GM18861 (cell line): ENCODE data around the gene UPK3BL2.
"Not testable (repeated sequence)": the region's sequence is repeated elsewhere in the genome, so short reads cannot be mapped to it uniquely, and the experiment has no call there.

ENCODE experiments used
- ATAC-seq: cut with Tn5 transposase; IDR thresholded peaks from one replicate; pipeline ENCODE4 v1.9.1; 2021; ENCODE audit not compliant: unreplicated experiment

The UPK3BL2 gene

DNA sequence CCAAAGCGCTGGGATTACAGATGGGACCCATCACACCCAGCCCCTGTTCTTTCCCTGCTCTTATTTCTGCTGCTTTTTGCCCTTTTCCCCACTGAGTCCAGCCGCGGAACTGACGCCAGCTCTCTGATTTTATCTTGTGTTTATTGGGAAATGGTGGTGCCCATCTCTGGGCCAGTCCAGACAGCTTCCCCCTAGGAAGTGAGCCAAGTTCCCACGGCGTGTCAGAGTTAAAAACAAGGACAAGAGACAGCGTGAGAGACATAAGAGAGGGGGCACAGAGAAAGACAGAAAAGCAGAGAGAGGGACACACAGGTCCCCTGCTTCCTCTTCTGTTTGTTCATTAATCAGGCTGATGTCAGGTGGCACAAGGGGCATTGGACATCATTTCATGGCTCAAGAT lies 11.9 kb downstream of the UPK3BL2 start:
- not testable (repeated sequence) for ATAC-seq

DNA sequence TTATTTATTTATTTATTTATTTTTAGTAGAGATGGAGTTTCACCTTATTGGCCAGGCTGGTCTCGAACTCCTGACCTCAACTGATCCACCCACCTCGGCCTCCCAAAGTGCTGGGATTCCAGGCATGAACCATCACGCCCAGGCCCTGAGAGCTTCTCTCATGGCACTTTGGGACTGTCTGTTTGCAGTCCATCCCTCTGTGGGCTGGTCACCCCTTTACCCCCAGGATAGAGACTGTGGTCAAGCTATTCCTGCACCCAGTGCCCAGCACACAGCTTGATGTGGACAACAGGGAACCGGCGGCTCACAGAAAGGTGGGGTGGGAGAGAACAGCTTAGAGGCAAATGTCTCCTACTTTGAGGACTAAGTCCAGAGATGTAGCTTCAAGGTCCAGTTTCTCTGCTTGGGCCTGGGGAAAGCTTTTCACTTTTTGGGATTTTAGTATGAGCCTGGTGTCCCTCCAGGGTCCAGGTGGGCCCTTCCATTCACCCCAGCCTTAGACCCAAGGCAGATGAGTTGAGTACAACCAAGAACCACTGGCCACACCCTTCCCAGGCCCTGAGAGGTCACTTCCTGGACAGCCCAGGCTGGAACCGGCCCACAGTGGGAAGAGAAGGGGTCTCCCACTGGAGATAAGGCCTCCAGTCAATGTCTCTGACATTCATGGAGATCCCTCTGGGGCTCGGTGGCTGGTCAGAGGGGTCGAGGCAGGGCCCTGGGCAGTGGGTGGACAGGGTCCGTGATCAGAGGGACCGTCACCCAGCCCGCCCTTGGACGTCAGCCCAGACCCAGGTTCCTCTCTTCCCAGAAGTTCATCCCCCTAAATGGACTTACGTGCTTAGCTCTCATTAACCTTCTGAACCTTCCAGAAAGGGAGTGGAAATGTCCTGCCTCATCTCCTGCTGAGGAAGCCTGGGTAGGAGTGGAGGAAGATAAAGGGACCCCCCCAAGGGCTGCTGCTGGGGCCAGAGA lies 15.4 kb downstream of the UPK3BL2 start:
- ATAC-seq = not testable (repeated sequence)

DNA sequence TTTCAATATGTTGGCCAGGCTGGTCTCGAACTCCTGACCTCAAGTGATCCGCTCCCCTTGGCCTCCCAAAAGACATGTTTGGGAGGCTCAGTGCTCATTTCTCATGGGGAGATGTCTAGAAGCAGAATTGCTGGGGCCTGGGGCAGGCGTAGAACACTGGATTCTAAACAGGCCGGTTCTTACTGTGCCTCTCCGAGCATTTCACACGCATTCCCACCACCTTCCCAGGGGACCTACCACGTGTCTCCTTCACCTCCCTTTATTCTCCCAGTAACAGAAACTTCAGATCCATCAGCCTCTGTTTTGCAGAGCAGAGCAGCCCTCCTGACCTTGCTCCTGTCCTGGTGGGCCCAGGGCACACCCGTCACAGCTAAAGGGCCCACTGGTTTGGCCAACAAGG lies 16.3 kb downstream of the UPK3BL2 start:
- not testable (repeated sequence) for ATAC-seq

DNA sequence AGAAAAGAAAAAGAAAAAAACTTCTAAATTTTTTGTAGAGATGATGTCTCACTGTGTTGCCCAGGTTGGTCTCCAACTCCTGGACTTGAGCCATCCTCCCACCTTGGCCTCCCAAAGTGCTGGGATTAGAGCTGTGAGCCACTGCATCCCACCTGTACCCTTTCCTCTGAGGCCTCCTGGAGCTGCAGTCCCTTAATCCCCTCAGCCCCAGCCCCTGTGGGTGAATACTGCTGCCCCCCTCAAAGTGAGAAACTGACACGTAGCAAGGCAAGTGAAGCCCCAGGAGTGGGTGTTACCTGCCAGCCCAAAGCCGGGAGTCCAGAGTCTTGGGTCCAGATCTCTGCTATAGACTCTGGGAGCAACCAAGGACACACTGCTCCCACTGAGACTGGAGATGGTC lies 18.7 kb downstream of the UPK3BL2 start:
- not testable (repeated sequence) for ATAC-seq

DNA sequence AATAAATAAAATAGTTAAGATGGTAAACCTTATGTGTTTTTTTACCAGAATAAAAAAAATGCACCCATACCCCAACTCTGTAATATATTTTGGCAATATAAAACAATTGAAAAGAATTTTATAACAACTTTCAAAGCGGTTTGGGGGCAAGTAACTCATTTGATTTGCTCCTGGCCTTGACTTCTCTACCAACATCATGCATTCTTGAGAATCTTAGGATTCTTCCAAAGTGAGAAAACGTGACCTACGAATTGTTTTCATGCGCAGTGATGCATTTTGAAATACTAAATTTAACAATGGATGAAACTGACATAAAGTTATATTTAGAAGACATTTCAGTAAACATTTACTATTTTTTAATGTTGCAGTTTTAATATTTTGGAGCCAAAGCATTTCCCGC lies 22.7 kb downstream of the UPK3BL2 start:
- not testable (repeated sequence) for ATAC-seq

DNA sequence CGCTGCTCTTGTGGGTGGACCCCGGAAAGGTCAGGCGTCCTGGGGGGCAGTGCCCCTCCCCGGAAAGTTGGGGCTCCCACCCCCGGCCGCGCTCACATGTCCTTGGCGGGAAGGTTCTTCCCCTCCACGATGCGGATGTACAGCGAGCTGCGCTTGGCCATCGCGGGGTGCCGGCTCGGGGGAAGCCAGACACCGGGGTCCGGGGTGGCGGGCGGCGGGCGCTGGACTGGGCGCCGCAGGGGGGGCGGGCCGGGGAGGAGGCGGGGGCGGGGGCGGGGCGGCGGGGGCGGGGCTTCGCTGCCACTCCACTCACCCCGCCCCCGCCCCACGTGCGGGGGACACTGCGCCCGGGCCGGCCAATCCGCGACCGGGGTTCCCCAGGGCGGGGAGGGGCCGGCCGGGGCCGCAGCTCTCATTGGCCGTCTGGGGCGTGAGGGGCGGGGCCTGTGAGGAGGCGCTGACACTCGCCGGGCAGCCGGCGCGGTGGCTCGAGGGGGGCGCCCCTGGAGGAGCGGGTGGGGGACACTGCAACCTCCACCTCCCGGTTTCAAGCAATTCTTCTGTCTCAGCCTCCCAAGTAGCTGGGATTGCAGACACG lies 25.8 kb downstream of the UPK3BL2 start, which contains the start of gene RASA4B:
Gene RASA4B, minus strand, starts transcription at position 228 of the 598 bp plus-strand sequence. Its CDS starts 67 bp downstream, at position 161.
- ATAC-seq = peak; percentile 47

DNA sequence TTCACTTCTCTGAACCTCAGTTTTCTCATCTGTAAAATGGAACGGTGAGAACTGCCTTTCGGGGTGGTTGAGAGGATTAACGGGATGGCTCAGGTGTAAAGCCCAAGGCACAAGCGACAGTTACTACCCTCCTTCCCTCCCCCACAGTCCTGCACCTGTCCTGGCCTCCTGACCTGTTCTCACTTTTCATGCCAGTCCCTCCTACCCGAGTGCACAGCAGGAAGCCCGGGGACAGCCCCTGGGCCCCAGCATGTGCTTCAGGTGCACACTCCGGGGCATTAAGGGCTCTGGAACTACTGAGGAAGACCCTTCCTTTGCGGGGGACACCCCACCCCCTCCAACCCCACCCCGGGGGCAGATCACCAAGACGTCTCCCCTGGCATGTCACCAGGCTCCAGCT lies 26.5 kb downstream of the UPK3BL2 start:
- ATAC-seq = not testable (repeated sequence)

DNA sequence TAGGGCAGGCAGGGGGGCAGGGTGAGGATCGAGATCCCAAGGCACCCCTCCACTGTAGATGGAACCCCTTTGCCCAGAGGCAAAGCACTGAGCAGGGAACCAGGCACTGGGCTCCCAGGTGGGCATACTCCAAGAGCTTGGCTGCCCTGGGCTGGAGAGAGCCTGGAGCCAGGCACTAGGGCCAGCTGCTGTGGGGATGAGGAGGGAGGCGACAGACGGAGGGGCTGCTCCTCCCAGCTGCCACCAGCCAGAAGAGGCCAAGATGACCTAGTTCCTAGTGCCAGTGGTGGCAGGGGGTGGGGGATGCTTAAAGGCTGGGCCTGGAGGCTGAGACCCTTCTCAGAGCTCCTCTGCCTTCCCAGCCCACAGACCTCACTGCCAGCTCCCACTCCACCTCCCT lies 27.6 kb downstream of the UPK3BL2 start:
- ATAC-seq = not testable (repeated sequence)

DNA sequence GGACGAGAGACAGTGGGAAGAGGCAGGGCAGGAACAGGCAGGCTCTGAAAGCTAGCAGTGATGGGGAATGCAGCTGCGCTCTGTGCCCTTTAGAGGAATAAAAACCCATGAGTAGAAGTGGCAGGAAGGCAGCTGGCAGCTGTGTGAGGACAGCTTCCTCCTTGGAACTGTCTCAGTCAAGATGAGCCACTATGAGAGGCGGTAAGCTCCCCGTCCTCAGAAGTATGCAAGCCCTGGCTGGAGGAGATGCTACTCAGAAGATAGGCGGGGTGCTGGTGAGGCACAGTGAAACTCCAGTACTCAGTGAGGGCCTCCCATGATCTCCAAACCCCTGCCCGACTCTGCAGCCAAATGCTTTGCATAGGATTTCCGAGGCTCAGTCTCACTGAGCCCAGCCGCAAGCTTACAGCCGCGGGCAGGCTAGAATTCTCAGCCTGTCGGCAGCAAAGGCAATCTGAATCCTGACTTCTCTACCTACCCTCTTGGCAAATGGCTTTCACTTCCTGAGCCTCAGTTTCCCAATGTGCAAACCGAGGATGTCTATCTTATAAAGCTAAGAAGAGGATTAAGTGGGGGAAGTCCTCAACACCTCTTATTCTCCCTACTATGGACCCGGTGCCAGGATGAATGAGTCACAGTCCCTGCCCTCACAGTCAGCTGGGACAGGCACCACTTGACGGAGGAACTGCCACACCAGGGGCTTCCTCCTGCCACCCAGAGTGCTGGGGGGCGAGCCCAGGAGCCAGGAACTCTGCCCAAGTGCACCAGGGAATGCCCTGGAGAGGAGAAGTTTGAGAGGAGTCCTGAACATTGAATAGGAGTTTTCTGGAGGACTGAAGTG lies 28.4 kb downstream of the UPK3BL2 start:
- peak; percentile 63 for ATAC-seq

DNA sequence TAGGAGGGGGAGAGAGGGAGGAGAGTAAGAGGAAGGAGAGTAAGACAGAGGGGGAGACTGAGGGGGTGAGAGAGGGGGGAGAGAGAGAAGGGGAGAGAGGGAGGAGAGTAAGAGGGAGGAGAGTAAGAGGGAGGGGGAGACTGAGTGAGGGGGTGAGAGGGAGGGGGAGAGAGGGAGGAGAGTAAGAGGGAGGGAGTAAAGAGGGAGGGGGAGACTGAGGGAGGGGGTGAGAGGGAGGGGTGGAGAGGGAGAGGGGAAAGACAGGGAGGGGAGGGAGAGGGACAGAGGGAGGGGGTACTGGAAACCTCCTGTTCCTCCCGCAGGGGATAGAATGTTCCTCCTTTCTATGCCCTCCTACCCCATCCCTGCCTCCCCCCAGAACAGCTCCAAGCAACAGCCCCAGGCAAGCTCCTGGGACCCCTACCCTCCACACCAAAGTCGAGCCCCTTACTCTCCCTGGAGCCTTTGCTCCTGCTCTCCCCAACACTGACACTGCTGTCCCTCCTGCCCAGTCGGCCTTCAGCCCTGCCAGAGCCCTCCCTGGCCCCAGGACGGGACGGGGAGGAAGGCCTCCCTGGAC lies 30.8 kb downstream of the UPK3BL2 start:
- ATAC-seq = not testable (repeated sequence)

DNA sequence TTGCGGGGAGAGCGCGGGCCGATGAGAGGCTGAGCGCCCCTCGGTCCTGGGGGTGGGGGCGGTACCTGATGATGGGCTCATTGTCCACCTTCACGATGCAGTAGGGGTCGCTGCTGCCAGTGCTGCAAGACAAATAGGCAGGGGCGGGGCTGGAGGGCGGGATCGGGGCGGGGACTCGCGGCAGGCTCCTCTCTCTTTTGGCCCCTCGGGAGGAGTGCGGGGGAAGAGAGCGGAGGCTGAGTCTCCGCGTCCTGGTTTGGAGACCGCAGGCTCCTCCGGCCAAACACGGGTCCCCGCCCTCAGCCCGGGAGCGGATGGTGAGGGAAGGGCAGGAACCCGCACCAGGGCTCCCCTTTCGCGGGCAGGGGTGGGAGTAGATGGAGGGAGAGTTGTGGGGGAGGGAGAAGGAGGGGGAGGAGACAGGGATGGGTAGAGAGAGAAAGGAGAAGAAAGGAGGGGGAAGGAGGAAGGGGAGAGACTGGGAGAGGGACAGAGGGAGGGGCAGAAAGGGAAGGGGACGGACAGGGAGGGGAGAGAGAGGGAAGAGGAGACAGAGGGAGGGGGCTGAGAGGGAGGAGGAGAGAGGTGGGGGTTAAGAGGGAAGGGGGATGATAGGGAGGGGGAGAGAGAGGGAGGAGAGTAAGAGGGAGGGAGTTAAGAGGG lies 31.5 kb downstream of the UPK3BL2 start:
- peak; percentile 21 for ATAC-seq

DNA sequence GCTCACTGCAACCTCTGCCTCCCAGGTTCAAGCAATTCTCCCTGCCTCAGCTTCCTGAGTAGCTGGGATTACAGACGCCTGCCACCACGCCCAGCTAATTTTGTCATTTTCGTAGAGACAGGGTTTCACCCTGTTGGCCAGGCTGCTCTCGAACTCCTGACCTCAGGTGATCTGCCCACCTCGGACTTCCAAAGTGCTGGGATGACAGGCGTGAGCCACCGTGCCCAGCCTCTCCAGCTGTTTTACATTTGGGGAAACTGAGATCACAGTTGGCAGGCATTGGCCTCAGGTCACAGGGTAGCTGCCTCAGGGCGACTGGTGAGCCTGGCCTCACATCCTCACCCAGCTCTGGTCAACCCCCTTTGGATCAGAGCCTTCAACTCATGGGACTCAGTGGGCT lies 32.9 kb downstream of the UPK3BL2 start:
- ATAC-seq = not testable (repeated sequence)

DNA sequence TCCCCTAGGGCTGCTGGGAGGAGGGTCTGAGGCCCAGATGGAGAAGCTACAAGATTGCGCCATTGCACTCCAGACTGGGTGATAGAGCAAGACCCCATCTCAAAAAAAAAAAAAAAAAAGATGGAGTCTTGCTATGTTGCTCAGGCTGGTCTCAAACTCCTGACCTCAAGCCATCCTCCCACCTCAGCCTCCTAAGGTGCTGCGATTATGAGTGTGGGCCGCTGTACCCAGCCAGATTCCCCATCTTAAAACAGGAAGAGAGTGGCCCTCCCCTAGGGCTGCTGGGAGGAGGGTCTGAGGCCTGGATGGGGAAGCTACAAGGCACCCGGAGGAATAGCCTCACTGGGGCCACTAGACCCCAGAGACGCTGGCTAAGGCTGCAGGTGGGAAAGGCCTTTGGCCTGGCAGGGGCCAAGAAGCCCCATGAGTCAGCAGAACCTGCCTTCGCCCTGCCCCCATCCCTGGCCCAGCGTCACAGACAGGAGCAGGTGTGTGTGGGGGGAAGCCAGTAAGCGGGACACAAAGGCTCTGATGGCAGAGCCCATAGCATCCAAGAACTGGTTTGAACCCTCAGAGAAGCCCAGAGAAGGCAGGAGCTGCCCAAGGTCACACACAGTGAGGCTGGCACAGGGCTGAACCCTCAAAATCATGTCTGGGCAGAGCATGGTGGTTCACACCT lies 35.9 kb downstream of the UPK3BL2 start:
- ATAC-seq = not testable (repeated sequence)

DNA sequence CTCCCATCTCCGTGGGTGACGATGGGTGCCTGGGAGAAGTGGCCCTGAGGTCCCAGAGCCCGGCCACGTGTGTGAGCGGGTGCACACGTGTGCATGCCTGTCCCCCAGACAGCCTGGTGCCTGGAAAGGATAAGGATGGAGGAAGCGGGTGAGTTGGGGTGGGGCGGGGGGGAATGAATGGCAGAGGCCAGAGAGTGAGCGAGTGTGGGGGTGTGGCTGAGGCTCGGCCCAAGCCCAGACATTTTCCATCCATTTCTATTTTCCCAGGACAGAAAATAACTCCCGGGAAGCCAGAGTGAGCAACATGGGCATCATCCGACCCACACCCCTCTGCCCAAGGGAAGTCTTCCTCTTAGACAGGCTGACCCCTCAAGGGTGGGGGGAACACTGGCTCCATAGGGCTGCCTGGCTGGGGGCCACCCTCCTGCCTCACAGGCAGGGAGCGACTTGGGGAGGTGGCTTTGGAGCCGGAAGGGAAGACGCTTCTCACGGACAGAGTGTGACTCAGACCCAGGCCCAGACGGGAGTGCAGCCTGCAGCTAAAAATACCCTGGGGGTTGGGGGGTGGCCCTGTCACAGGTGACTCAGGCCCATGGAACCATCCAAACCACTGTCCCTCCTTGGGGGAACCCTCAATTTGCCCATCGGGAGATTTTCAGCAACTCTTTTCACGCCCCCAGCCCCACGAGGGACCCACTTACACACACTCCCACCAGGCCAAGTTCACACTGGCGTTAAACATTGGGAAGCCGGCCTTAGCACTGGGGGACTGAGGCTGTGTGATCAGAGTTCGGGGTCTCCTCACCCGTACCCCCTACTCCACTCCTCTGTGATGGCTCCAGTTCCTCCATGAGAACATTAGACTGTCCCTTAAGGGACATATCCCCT lies 38.0 kb downstream of the UPK3BL2 start:
- not testable (repeated sequence) for ATAC-seq

DNA sequence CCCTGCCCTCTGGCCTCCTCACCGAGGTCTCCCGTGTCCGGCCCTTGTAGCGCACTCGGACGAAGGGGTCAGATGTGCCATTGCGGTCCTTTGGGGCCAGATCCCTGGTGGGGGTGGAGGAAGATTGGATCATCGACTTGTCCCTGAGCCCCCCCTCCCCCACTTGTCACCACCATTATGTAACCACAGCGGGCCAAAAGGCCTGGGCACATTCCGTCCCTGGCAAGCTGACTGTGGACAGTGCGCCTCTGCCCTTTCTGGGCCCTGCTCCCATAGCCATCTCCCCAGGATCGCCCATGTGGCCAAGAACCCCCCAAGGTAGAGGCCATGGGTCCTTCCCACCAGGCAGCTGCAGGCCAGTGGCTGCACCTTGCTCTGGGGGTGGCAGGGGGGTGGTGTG lies 40.4 kb downstream of the UPK3BL2 start:
- not testable (repeated sequence) for ATAC-seq

DNA sequence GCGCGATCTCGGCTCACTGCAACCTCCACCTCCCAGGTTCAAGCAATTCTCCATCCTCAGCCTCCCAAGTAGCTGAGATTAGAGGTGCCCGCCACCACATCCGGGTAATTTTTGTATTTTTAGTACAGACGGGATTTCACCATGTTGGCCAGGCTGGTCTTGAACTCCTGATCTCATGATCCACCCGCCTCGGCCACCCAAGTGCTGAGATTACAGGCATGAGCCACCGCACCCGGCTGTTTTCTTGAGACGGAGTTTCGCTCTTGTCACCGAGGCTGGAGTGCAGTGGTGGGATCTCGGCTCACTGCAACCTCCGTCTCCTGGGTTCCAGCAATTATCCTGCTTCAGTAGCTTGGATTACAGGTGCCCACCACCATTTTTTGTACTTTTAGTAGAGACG lies 45.2 kb downstream of the UPK3BL2 start:
- not testable (repeated sequence) for ATAC-seq

DNA sequence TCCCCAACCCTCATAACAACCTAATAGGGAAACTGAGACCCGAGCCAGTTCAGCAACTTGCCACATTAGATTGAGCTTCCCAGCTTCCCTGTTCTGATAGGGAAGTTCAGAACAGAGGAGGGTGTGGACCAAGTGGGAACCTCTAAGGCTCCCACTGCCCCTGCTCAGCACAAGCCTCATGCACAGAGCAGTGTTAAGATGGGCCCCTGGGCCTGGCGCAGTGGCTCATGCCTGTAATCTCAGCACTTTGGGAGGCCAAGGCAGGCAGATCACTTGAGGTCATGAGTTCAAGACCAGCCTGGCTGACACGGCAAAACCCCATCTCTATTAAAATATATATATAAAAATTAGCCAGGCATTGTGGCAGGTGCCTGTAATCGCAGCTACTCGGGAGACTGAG lies 46.2 kb downstream of the UPK3BL2 start:
- not testable (repeated sequence) for ATAC-seq

DNA sequence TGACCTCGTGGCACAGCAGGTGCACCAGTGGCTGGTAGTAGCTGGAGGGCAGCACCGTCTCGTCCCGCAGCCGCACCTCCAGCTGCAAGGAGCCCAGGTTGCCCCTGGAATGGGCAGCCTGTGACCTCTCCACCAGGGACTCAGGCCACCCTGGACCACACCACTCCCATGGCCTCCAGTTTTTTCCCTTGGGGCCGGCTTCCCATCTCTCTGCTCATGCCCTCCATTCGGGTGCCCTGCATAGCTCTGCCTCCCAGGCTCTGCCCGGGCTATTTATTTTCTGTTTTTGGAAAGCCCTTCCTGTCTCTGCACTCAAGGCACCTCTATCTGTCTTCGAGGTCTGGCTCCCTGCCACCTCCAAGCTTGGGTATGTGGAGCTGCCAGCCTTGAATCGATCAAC lies 46.6 kb downstream of the UPK3BL2 start:
- not testable (repeated sequence) for ATAC-seq
